K562 (cell line): Measurements from ENCODE around the gene ARL3.

Experiments used
- ATF7 ChIP-seq: fragments of 450-650 bp; IDR thresholded peaks from 2 replicates; pipeline ENCODE4 v1.7.1; 2014; ENCODE audit warnings: mild to moderate bottlenecking, moderate library complexity
- EP300 ChIP-seq: IDR thresholded peaks from 2 replicates; pipeline ENCODE4 v1.6.1; 2012; ENCODE audit warnings: low read length, improper control_type of control experiment
- ETV1 ChIP-seq: fragments of 450-650 bp; conservative IDR thresholded peaks from 2 replicates; pipeline ENCODE4 v1.6.1; 2016; ENCODE audit warnings: missing genetic modification characterization, control low read depth, low read depth, missing compliant biosample characterization
- HDAC2 ChIP-seq: fragments of 450-650 bp; IDR thresholded peaks from 2 replicates; pipeline ENCODE4 v1.6.1; 2016; ENCODE audit warnings: mild to moderate bottlenecking
- POLR2A ChIP-seq: fragments of 450-650 bp; conservative IDR thresholded peaks from 2 replicates; pipeline ENCODE4 v1.6.1; 2016
- SPI1 ChIP-seq: IDR thresholded peaks from 2 replicates; pipeline ENCODE4 v1.6.1; 2011; ENCODE audit warnings: low read depth, low read length, control low read depth, borderline replicate concordance

GRCh38 chr10:102652170-102652916, 61.9 kb downstream of the ARL3 start:
- TF ChIP-seq ATF7: no peak
- TF ChIP-seq EP300: no peak
- no peak for TF ChIP-seq POLR2A
- TF ChIP-seq HDAC2: no peak
- TF ChIP-seq ETV1 (tag): no peak
- TF ChIP-seq SPI1: no peak
